ENCODE data around the gene MAPK7.

The MAPK7 gene

DNA sequence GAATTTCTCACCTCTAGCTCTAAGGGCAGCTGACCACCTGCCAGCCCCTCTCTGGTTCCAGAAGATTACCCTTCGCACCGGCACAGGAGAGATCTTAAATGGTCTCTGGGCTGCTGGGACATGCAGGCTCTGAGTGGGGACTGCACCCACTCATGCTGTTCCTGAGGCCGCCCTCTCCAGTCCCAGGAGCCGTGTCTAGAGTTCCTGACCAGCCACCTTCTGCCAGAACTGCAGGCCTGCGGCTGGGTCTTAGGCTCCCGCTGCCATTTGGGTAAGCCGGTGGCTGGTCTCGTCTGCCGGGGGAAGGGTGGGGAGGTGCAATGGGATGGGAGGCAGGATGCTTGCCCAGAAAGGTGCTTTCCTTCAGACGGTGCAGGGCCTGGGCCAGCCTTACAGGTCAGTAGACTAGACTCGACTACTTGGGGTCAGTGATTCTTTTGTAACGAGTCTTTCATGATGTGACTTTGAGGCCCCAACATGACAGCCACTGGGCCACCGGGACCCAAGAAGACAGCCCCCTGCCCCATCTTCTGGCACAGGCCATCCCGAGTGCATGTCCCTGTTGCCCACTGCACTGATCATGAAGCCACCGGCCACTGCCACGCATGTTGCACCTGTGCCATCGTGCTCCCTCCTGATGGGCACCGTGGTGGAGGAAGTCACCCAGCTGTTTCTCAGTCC is 42.2 kb upstream of the MAPK7 start:
- Mint-ChIP-seq H3K9me3 (no peaks in the 10 kb centered on the region), H3K4me1 (peaks cover 33% of the 10 kb centered on the region), H3K27me3 (ENCODE audit: low read depth) (no peaks in the 10 kb centered on the region), H3K27ac (no peak overlapping the region), H3K36me3 (ENCODE audit: low read depth) (peaks cover 16% of the 10 kb centered on the region), H3K4me3 (no peak overlapping the region)
- TF ChIP-seq, protein P1, sequence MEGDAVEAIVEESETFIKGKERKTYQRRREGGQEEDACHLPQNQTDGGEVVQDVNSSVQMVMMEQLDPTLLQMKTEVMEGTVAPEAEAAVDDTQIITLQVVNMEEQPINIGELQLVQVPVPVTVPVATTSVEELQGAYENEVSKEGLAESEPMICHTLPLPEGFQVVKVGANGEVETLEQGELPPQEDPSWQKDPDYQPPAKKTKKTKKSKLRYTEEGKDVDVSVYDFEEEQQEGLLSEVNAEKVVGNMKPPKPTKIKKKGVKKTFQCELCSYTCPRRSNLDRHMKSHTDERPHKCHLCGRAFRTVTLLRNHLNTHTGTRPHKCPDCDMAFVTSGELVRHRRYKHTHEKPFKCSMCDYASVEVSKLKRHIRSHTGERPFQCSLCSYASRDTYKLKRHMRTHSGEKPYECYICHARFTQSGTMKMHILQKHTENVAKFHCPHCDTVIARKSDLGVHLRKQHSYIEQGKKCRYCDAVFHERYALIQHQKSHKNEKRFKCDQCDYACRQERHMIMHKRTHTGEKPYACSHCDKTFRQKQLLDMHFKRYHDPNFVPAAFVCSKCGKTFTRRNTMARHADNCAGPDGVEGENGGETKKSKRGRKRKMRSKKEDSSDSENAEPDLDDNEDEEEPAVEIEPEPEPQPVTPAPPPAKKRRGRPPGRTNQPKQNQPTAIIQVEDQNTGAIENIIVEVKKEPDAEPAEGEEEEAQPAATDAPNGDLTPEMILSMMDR (IDR thresholded peaks at IDR 0.05; ENCODE audit: unreplicated experiment in 3 of 3), result no peak

DNA sequence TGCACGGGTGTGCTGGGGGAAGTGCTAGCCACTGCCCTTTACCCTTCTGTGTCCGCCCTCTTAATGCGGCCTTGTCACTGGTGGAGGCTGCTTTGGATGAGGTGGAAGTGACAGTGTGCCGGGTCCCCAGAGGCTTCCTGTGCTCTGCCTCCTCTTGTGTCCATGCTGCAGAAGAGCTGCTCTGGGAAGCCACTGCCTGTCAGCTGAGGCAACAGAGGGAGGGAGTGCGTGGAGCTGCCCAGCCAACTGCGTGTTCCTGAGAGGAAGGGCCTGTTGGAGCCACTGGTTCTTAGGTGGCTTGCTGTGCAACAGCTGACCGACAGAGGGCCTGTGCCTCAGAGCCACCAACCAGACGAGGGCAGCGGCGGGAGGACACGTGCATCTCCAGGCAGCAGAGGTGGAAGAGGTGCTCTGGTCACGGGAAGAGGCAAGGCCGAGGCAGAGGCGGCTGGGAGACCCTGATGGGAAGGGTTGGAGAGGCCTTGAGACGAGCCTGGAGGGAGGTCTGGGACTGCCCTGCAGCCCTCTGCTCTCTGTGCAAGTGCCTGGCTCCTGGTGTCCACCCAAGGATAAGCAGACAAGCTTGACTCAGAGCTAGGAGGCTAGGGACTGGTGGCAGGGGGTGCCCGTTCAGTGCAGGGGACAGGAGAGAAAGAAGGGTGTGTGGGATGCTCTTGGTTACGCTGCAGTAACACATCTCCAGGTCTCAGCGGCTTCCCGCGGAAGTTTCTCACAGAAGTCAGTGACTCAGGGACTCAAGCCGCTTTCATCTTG is 41.2 kb upstream of the MAPK7 start:
- Mint-ChIP-seq H3K36me3 (ENCODE audit: low read depth) (peaks cover 10% of the 10 kb centered on the region), H3K4me1 (peaks cover 43% of the 10 kb centered on the region), H3K4me3 (no peak overlapping the region), H3K27me3 (ENCODE audit: low read depth) (no peaks in the 10 kb centered on the region), H3K9me3 (no peaks in the 10 kb centered on the region), H3K27ac (peak overlapping the region in 2 of 3 experiments; percentile 24 to 65)
- TF ChIP-seq, protein P1 (IDR thresholded peaks at IDR 0.05; ENCODE audit: unreplicated experiment in 3 of 3), result peak in 1 of 3 experiments; percentile 12

- H3K27me3 Mint-ChIP-seq (ENCODE audit: low read depth), result no peaks in the 10 kb centered on the region
- H3K27ac Mint-ChIP-seq, result no peak overlapping the region
- H3K4me1 Mint-ChIP-seq, result peaks cover 41% of the 10 kb centered on the region
- H3K4me3 Mint-ChIP-seq, result no peak overlapping the region
- TF ChIP-seq, protein P1 (IDR thresholded peaks at IDR 0.05; ENCODE audit: unreplicated experiment in 3 of 3), result no peak
- no peaks in the 10 kb centered on the region for H3K9me3 Mint-ChIP-seq
- peaks cover 7% of the 10 kb centered on the region for H3K36me3 Mint-ChIP-seq (ENCODE audit: low read depth)
These were observed 40.6 kb upstream of the MAPK7 start for GRCh38 chr17:19337712-19338023.

DNA sequence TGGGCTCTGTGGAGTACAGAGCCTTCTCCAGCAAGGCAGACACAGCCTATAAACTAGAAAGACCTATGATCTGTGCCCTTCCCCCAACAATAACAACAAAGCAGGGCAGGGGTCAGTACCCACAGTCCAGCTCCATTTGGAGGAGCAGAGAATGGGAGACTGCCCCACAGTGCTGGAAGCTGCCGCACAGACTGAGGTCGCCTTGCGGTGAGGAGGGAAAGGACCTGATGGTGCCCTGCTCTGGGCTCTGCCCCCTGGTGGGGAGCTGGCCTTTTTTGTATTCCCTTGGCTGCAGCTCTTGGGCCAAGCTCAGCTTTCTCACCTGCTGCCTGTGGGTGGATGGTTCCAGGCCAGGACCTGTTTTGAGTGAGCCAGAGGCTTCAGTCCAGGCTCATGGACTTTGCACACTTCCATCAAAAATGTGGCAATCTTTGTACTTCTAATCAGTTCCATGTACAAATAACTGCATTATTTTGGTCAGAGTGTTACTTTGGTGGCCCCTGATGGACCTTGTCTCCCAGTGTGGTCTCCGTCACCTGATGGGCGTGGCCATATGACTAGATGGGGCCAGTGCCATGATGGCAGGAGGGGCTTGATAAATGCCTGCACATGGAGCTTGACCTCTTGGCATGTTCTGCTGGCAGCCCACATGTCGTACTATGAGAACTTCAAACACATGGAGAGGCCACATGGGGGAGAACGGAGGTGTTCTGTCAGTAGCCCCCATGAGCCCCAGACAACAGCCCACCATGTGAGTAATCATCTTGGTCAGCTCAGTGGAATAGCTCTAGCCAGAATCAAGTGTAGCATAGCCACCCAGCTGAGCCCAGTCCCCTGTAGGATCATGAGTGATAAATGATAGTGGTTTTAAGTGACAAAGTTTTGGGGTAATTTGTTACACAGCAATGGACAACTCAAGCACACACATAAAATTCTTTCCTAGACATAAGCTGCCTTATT is 40.0 kb upstream of the MAPK7 start:
- H3K4me1 Mint-ChIP-seq, result peaks cover 40% of the 10 kb centered on the region
- no peaks in the 10 kb centered on the region for H3K9me3 Mint-ChIP-seq
- H3K4me3 Mint-ChIP-seq, result no peak overlapping the region
- peak overlapping the region in 2 of 3 experiments; percentile 30 to 60 for H3K27ac Mint-ChIP-seq
- H3K27me3 Mint-ChIP-seq (ENCODE audit: low read depth), result no peaks in the 10 kb centered on the region
- TF ChIP-seq, protein P1 (IDR thresholded peaks at IDR 0.05; ENCODE audit: unreplicated experiment in 3 of 3), result peak; percentile 41 to 57 (median 49)
- peaks cover 6% of the 10 kb centered on the region for H3K36me3 Mint-ChIP-seq (ENCODE audit: low read depth)

DNA sequence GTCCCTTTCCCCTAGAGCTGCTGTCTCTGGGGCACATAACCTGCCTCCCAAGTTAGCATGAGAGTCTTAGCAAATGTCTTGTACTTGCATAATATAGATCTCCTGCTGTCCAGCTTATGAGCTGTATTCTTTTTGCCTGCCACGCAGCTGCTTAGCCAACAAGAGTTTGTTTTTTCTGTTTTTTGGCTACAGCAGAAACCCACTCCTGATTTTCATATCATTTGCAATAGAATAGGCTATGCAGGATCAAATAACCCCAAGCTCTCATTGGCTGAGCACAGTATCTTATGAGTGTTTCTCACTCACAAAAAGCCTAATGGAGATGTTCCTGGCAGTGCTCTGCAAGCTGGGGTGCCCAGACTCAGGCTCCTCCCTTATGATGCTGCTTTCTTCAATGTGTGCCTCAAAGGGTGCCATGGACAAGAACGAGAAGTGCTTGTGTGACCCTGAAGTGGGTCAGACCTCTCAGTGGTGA is 38.9 kb upstream of the MAPK7 start:
- H3K27me3 Mint-ChIP-seq (ENCODE audit: low read depth), result no peaks in the 10 kb centered on the region
- H3K4me1 Mint-ChIP-seq, result peaks cover 40% of the 10 kb centered on the region
- peak overlapping the region; percentile 18 to 63 (median 60) for H3K27ac Mint-ChIP-seq
- TF ChIP-seq, protein P1 (IDR thresholded peaks at IDR 0.05; ENCODE audit: unreplicated experiment in 3 of 3), result no peak
- H3K9me3 Mint-ChIP-seq, result no peaks in the 10 kb centered on the region
- H3K4me3 Mint-ChIP-seq, result no peak overlapping the region
- peaks cover 6% of the 10 kb centered on the region for H3K36me3 Mint-ChIP-seq (ENCODE audit: low read depth)
